Thyroid gland (tissue), 4 donors: ENCODE measurements around the gene ACBD6. TPM values are rescaled to one million over a fixed set of nuclear protein-coding genes. Genes with fewer than 3 reads are reported as not detected.
A peak's percentile ranks its signal among the peaks of the same experiment; 100 is the strongest.
"Not testable (repeated sequence)": the region's sequence is repeated elsewhere in the genome, so short reads cannot be mapped to it uniquely, and the experiment has no call there.

Experiments used
- DNase-seq, 2 donors: peaks; one replicate each; pipeline ENCODE4 v3.0.0-alpha.2; 2019
- H3K27ac ChIP-seq, 3 donors: fragments of 200-600 bp; sonication (generic); 1 replicate in 2 of 3; 2 replicates in 1 of 3; pipeline ENCODE4 v1.5.1; 2016 to 2019; ENCODE audit warnings: mild to moderate bottlenecking in 1 of 3, moderate library complexity in 1 of 3
- H3K27me3 ChIP-seq: fragments of 200-600 bp; sonication (generic); one replicate; pipeline ENCODE4 v1.5.1; 2019
- H3K36me3 ChIP-seq, 2 donors: fragments of 200-600 bp; sonication (generic); one replicate each; pipeline ENCODE4 v1.5.1; 2016 to 2019
- H3K4me1 ChIP-seq, 2 donors: fragments of 200-600 bp; sonication (generic); one replicate each; pipeline ENCODE4 v1.5.1; 2017 to 2019
- H3K4me3 ChIP-seq, 3 donors: fragments of 200-600 bp; sonication (generic); replicated peaks in 1 of 3; 1 replicate in 2 of 3; 2 replicates in 1 of 3; pipeline ENCODE4 v1.5.1; 2016; ENCODE audit warnings: mild to moderate bottlenecking in 1 of 3
- H3K9me3 ChIP-seq: fragments of 200-600 bp; sonication (generic); one replicate; pipeline ENCODE4 v1.5.1; 2017
- CTCF ChIP-seq, 6 experiments: fragments of 200-600 bp in 3 of 6; fragments of 450-650 bp in 3 of 6; sonication (generic) in 3 of 6; IDR thresholded peaks; one replicate each; pipeline ENCODE4 v1.5.1; 2016 to 2019; ENCODE audit warnings: antibody characterized with exemption in 6 of 6, mild to moderate bottlenecking in 2 of 6, inconsistent platforms in 1 of 6, moderate library complexity in 1 of 6
- POLR2A ChIP-seq, 2 donors: fragments of 450-650 bp; IDR thresholded peaks; one replicate each; pipeline ENCODE4 v1.6.1; 2017; ENCODE audit warnings: antibody characterized with exemption in 2 of 2, mild to moderate bottlenecking in 2 of 2, moderate library complexity in 1 of 2
- WGBS, 2 donors: methylation state at CpG; one replicate each; pipeline ENCODE4 v1.1.5; 2017; 5-methylcytosine and 5-hydroxymethylcytosine counted together
- intact Hi-C: fragments of 100-400 bp; cut with DNase I; formaldehyde crosslinking; loops from one replicate; pipeline ENCODE4 v1.15.1; 2023
- total RNA-seq, 4 donors: library from RNA; depleted of rRNA; stranded (reverse); fragments of >200 nt; gene quantifications; one replicate each; pipeline ENCODE4 v1.2.3, GENCODE V29; 2016

The ACBD6 gene
- total RNA-seq, 4 donors from 2014 or later = 52.6 to 66.5 (median 57.2) TPM

GRCh38 chr1:180425952-180426351 lies 76.4 kb downstream of the ACBD6 start:
- TF ChIP-seq CTCF (IDR thresholded peaks at IDR 0.05) (no peak), POLR2A (IDR thresholded peaks at IDR 0.05) (no peak)

GRCh38 chr1:180424848-180425457 lies 77.4 kb downstream of the ACBD6 start:
- Histone ChIP-seq H3K27me3 (no peaks in the 10 kb centered on the region), H3K4me1 (no peaks in the 10 kb centered on the region), H3K4me3 (no peak overlapping the region), H3K36me3 (no peaks in the 10 kb centered on the region), H3K9me3 (no peaks in the 10 kb centered on the region), H3K27ac (no peak overlapping the region)
- 88 to 90% methylated on average over 3 of the region's 3 CpGs for WGBS, 2 donors
- intact Hi-C loops = no loop called here
- TF ChIP-seq POLR2A (IDR thresholded peaks at IDR 0.05) = no peak
- no peak for TF ChIP-seq CTCF (IDR thresholded peaks at IDR 0.05)
- DNase-seq = no peak

More at GRCh38 chr1:180425952-180426351, 76.4 kb downstream of the ACBD6 start:
- Histone ChIP-seq H3K4me1 (no peaks in the 10 kb centered on the region), H3K4me3 (no peak overlapping the region), H3K36me3 (no peaks in the 10 kb centered on the region), H3K27ac (no peak overlapping the region), H3K27me3 (no peaks in the 10 kb centered on the region), H3K9me3 (no peaks in the 10 kb centered on the region)
- no peak for DNase-seq
- intact Hi-C loops = no loop called here

- Histone ChIP-seq H3K4me3 (no peak overlapping the region), H3K36me3 (no peaks in the 10 kb centered on the region), H3K4me1 (no peaks in the 10 kb centered on the region), H3K27ac (no peak overlapping the region), H3K9me3 (no peaks in the 10 kb centered on the region), H3K27me3 (no peaks in the 10 kb centered on the region)
- 97 to 100% methylated on average over 1 of the region's 1 CpG for WGBS, 2 donors
- intact Hi-C loops = no loop called here
- TF ChIP-seq POLR2A (IDR thresholded peaks at IDR 0.05) = no peak
- TF ChIP-seq CTCF (IDR thresholded peaks at IDR 0.05) = no peak
- no peak for DNase-seq
These were observed 80.8 kb downstream of the ACBD6 start for GRCh38 chr1:180421614-180422013.

- WGBS, 2 donors = 98 to 100% methylated on average over 1 of the region's 1 CpG
- H3K36me3 ChIP-seq, H3K27me3 ChIP-seq, DNase-seq, H3K4me3 ChIP-seq, intact Hi-C loops, H3K27ac ChIP-seq, H3K4me1 ChIP-seq, H3K9me3 ChIP-seq: not testable (repeated sequence)
These were observed 81.2 kb downstream of the ACBD6 start for GRCh38 chr1:180421145-180421544.

GRCh38 chr1:180415985-180416633 lies 86.3 kb downstream of the ACBD6 start:
- H3K27ac ChIP-seq = no peak overlapping the region
- no peak for DNase-seq
- TF ChIP-seq POLR2A (IDR thresholded peaks at IDR 0.05) = no peak
- peak in 5 of 6 experiments; percentile 16 to 79 (median 61) for TF ChIP-seq CTCF (IDR thresholded peaks at IDR 0.05)
- WGBS, 2 donors = 47 to 69% methylated on average over 2 of the region's 2 CpGs
- no peak overlapping the region for H3K4me3 ChIP-seq
- no peaks in the 10 kb centered on the region for H3K9me3 ChIP-seq
- H3K27me3 ChIP-seq = no peaks in the 10 kb centered on the region
- intact Hi-C loops = loop anchor here (5.0 kb wide), 1 partner anchor 169 kb away; no protein-coding TSS in a partner anchor
- no peaks in the 10 kb centered on the region for H3K4me1 ChIP-seq
- no peaks in the 10 kb centered on the region for H3K36me3 ChIP-seq
